ENCODE data around the gene DSCAM.

DNA sequence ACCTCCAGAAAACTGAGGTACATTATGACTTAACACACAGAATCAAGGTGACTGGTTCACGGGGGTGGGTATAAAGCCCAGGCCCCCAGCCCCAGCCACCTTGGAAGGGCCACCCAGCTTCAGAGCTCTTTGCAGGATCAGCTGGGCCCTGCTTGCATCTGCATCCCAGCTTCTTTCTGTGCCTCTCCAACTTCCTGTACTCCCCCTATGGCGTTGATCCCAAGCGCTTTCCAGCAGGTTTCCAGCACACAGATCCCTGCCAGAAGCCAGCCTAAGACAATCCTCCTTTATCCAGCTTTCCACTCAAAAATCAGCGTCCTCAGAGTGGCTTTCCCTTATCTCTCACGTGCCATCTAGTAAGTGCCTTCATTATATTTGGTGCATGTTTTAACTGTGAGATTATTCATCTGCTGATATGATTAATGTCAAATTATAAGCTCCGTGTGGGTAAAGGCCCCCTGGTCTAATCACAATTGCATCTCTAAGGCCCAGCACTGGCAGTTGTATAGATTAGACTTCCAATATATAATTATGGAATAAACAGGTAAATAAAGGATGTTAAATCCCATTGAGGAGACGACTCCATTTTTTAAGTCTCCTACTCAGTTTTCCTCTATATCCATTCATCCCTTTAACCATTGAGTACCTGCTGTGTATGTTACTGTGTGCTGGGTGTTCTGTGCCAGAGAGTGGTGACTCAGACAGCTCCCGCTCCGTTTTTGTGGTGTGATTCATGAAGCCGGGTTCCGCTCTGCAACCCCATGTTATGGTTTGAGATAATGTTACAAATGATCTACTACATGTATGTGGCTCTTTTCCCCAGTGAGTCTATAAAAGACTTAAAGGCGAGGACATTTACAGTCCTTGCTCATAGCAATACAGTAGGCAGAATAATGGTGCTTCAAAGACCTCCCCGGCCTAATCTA lies 592.2 kb downstream of the DSCAM start:
- TF ChIP-seq, protein P1, sequence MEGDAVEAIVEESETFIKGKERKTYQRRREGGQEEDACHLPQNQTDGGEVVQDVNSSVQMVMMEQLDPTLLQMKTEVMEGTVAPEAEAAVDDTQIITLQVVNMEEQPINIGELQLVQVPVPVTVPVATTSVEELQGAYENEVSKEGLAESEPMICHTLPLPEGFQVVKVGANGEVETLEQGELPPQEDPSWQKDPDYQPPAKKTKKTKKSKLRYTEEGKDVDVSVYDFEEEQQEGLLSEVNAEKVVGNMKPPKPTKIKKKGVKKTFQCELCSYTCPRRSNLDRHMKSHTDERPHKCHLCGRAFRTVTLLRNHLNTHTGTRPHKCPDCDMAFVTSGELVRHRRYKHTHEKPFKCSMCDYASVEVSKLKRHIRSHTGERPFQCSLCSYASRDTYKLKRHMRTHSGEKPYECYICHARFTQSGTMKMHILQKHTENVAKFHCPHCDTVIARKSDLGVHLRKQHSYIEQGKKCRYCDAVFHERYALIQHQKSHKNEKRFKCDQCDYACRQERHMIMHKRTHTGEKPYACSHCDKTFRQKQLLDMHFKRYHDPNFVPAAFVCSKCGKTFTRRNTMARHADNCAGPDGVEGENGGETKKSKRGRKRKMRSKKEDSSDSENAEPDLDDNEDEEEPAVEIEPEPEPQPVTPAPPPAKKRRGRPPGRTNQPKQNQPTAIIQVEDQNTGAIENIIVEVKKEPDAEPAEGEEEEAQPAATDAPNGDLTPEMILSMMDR (IDR thresholded peaks at IDR 0.05; ENCODE audit: low read length): no peak
- no peak for TF ChIP-seq EZH2 (IDR thresholded peaks at IDR 0.05; ENCODE audit: borderline replicate concordance, low read length)

Data from OCI-LY1 (cell line).